ENCODE data around the gene UPK2.

UPK2 gene

GRCh38 chr11:118956094-118956846 lies at the start of gene UPK2:
Gene UPK2, plus strand, starts transcription at chr11:118956298. Its CDS starts 53 bp downstream, at chr11:118956351.
- peak; percentile 84 for DNase-seq (ENCODE audit: low spot score)
- ATAC-seq (ENCODE audit: low read depth): peak; percentile 97
- H3K27ac ChIP-seq (ENCODE audit: poor library complexity, severe bottlenecking): no peak within 1 kb of the TSS

GRCh38 chr11:118907051-118908042 lies 48.8 kb upstream of the UPK2 start:
- peak; percentile 22; the same call in 2 of the 3 replicates for ATAC-seq (ENCODE audit: low read depth)
- H3K27ac ChIP-seq (ENCODE audit: poor library complexity, severe bottlenecking): peak overlapping the region; percentile 100
- peaks cover 21% of the 10 kb centered on the region for H3K4me1 ChIP-seq (ENCODE audit: insufficient read depth, poor library complexity, severe bottlenecking)
- H3K27me3 ChIP-seq (ENCODE audit: insufficient read depth, poor library complexity, severe bottlenecking): no peaks in the 10 kb centered on the region
- peak; percentile 86 for TF ChIP-seq CTCF (IDR thresholded peaks at IDR 0.05; ENCODE audit: poor library complexity, severe bottlenecking)
- H3K36me3 ChIP-seq (ENCODE audit: low read depth): peaks cover 67% of the 10 kb centered on the region
- no peak overlapping the region for H3K4me3 ChIP-seq (ENCODE audit: severe bottlenecking)
- H3K9me3 ChIP-seq (ENCODE audit: severe bottlenecking): no peaks in the 10 kb centered on the region
- DNase-seq (ENCODE audit: low spot score): peak; percentile 68

More at GRCh38 chr11:118956094-118956846, at the start of gene UPK2:
- H3K27me3 ChIP-seq (ENCODE audit: insufficient read depth, poor library complexity, severe bottlenecking): no peaks in the 10 kb centered on the region
- H3K36me3 ChIP-seq (ENCODE audit: low read depth): no peaks in the 10 kb centered on the region
- peak; percentile 88 for TF ChIP-seq CTCF (IDR thresholded peaks at IDR 0.05; ENCODE audit: poor library complexity, severe bottlenecking)
- no peaks in the 10 kb centered on the region for H3K4me1 ChIP-seq (ENCODE audit: insufficient read depth, poor library complexity, severe bottlenecking)
- H3K4me3 ChIP-seq (ENCODE audit: severe bottlenecking): no peak within 1 kb of the TSS
- H3K9me3 ChIP-seq (ENCODE audit: severe bottlenecking): no peaks in the 10 kb centered on the region

GRCh38 chr11:118908264-118908663 lies 47.8 kb upstream of the UPK2 start:
- TF ChIP-seq CTCF (IDR thresholded peaks at IDR 0.05; ENCODE audit: poor library complexity, severe bottlenecking): no peak
- no peak for ATAC-seq (ENCODE audit: low read depth)
- Histone ChIP-seq H3K27ac (ENCODE audit: poor library complexity, severe bottlenecking) (peak overlapping the region; percentile 100), H3K27me3 (ENCODE audit: insufficient read depth, poor library complexity, severe bottlenecking) (no peaks in the 10 kb centered on the region), H3K9me3 (ENCODE audit: severe bottlenecking) (no peaks in the 10 kb centered on the region), H3K36me3 (ENCODE audit: low read depth) (peaks cover 60% of the 10 kb centered on the region), H3K4me3 (ENCODE audit: severe bottlenecking) (no peak overlapping the region), H3K4me1 (ENCODE audit: insufficient read depth, poor library complexity, severe bottlenecking) (peaks cover 29% of the 10 kb centered on the region)
- no peak for DNase-seq (ENCODE audit: low spot score)

GRCh38 chr11:118908901-118909618 lies 47.0 kb upstream of the UPK2 start:
- H3K27ac ChIP-seq (ENCODE audit: poor library complexity, severe bottlenecking): peak overlapping the region; percentile 100
- ATAC-seq (ENCODE audit: low read depth) (no peak), DNase-seq (ENCODE audit: low spot score) (peak; percentile 74)
- H3K9me3 ChIP-seq (ENCODE audit: severe bottlenecking): no peaks in the 10 kb centered on the region
- H3K27me3 ChIP-seq (ENCODE audit: insufficient read depth, poor library complexity, severe bottlenecking): no peaks in the 10 kb centered on the region
- H3K4me1 ChIP-seq (ENCODE audit: insufficient read depth, poor library complexity, severe bottlenecking): peaks cover 35% of the 10 kb centered on the region
- peaks cover 53% of the 10 kb centered on the region for H3K36me3 ChIP-seq (ENCODE audit: low read depth)
- H3K4me3 ChIP-seq (ENCODE audit: severe bottlenecking): peak overlapping the region; percentile 25
- TF ChIP-seq CTCF (IDR thresholded peaks at IDR 0.05; ENCODE audit: poor library complexity, severe bottlenecking): no peak

Measured in RWPE2 (cell line).